GM12874 (cell line): Measurements from ENCODE around the gene ZNF217.

Experiments
- TF ChIP-seq, protein P1 (sequence below): IDR thresholded peaks from 2 replicates; pipeline ENCODE4 v1.5.1; 2011; ENCODE audit warnings: low read depth, mild to moderate bottlenecking, control low read depth, low read length, moderate library complexity; ENCODE audit not compliant: insufficient read depth

ZNF217 gene

DNA sequence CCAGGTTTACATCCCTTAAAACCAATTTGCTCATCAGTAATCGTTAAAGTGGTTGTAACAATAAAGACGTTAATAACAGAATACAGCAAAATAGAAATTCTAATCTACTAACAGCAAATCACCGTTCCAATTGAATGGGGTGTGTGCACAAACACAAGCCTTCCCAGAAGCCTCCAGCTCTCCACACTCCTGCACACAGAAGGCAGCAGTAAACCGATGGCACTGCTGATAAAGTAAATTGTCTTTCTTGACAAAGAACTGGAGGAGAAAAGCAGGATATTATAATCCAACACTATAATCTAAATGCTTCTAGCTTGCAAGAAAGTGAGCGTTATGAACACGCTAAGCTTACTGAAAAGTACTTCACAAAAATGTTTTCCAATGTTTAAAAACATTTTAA lies 7.0 kb downstream of the ZNF217 start:
- TF ChIP-seq, protein P1, sequence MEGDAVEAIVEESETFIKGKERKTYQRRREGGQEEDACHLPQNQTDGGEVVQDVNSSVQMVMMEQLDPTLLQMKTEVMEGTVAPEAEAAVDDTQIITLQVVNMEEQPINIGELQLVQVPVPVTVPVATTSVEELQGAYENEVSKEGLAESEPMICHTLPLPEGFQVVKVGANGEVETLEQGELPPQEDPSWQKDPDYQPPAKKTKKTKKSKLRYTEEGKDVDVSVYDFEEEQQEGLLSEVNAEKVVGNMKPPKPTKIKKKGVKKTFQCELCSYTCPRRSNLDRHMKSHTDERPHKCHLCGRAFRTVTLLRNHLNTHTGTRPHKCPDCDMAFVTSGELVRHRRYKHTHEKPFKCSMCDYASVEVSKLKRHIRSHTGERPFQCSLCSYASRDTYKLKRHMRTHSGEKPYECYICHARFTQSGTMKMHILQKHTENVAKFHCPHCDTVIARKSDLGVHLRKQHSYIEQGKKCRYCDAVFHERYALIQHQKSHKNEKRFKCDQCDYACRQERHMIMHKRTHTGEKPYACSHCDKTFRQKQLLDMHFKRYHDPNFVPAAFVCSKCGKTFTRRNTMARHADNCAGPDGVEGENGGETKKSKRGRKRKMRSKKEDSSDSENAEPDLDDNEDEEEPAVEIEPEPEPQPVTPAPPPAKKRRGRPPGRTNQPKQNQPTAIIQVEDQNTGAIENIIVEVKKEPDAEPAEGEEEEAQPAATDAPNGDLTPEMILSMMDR, result no peak

DNA sequence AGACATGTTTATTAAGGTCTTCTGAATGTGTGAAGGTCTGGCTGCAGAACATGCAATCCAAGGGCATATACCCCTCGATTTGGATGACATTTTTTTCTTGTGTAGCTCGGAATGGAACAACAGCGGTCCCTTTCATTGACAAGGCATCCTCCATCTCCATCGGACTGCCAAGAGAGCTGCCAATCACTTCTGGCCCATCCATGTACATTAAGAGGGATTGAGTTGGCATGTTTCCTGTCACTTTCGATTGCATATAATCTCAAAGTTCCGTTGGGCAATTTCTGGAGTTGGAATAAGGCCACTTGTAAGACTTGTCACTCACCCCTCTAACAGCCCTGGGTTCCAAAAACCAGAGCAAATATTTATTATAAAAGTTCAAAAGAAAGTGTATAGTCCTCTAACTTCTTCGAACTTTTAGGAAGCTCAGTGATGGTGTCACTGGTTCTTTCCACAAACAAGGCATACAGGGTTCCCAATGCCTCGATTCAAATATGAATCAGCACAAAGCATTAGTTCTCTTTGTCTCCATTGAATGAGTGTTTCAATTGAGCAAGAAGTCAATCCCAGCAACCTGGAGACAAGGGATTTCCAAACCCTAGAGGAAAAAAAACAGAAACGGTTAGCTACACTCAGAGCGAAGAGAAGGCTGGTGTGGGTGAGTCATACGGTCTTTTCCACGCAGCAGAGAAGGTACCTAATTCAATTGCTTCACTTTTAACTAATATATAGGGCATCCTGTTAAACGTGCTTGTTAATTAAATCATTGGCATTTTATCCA lies 10.9 kb downstream of the ZNF217 start:
- TF ChIP-seq, protein P1, result no peak

DNA sequence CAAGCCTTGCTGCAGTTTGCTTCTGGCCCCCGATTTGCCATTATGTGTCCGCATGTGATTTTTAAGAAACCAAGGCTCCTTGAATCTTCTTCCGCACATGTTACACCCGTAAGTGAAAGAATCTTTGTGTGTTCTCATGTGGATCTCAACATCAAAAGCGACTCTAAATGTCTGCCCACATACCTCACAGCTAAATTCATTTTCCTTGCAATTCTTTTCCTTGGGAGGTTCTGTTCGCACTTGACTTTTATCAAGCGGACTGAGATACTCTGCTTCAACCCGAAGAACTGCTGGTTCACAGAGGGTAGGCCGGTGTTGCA lies 11.4 kb downstream of the ZNF217 start:
- TF ChIP-seq, protein P1, result no peak

DNA sequence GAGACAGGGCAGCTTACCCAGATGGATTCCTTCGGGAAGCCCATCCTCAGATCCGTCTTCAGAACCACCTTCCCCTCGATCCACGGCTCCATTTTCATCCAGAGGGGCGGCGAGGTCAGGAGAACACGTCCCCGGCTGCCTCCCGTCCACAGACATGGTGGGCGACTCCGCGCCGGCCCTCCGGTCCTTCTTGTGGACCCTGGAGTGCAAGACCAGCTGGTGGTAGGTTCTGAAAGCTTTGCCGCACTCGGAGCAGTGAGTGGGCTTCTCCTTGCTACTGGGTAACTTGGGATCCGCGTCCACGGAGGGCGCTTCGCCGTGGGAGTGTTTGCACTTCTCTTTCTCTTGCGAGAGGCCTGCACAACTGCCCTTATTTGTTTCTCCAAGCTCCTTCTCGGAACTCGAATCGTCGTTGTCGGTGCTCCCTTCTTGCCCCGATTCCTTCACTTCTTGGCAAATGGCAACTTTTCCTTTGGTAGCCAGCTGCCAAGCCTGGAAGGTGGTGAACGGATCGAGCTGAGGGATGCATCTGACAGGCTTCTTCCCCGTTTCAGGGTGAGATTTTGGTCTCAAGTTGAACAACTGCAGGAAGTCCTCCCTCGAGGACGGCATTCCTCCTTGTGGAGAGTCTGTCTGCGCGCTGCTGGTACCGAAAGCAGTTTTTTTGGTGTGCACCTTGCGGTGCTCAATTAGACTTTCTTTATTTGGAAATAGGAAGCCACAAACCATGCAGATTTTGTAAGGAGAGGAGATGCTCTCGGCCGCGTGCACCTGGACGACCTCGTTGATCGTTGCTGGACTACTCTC lies 12.0 kb downstream of the ZNF217 start:
- TF ChIP-seq, protein P1, result no peak

DNA sequence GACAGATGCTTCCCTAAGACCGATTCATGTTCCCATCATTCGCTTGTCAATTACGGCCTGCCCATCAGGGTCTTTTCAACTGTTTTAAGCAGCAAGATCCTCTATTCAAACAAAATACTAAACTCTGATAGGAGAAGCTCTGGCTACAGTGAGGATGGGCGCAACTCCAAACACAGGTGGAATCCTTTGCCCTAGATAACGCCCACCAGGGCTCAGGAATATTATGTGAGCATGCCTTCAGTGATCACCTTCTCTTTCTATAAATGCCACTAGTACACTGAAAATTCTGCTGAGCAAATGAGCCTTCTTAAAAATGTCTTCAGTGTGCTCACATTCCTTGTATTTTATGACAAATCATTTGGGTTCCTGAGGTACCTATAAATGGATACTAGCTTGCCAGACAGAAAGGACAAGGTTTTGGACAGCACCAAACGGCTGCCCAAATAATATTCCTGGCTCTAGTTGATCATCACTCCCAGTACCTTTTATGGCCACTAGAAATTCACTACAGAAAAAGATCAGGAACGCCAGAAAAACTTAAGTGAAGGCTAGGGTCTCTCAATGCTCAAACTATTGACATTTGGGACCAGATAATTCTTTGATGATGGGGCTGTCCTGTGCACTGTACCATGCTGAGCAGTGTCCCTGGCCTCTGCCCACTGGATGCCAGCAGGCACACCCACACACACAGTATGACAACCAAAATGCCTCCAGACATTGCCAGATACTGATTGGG lies 13.1 kb downstream of the ZNF217 start:
- TF ChIP-seq, protein P1, result no peak

DNA sequence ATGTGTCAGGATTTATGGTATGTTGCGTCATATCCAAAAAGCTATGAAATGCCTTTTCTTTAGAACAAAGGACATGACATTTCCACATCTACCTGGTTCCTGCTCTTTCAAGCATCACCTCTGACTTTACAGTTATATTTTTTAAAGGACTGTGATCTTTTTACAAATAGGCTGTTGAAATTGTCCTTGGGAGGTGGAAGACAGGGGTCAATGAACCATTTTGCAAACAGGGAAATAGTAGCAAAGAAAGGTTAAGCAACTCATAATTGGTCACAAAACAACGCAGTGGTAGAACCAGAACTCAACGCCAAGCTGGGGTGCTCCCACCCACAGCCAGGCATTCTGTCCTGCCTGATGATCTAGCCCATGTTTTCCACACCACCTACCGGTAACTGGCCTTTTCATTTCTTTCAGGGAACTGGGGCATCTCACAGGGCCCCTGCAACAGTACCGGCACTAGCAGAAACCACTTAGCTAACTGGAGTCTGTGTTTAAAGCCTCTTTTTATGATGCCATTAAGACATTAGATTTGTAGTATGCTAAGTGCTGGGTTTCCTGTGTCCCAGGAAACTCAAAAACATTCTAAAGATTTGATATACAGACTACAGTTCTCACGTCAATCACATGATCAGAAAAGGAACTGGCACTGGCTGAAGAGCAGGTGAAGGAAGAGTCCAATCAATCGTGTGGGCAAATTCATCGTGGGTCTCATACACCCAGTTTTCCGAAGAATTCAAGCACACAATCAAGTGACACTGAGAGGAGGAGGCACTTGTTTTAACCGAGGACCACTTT lies 13.9 kb downstream of the ZNF217 start:
- TF ChIP-seq, protein P1, result no peak
